H1 (cell line): ENCODE results near the gene CRYBB2.
A peak's percentile ranks its signal among the peaks of the same experiment; 100 is the strongest.

Experiments used
- BACH1 ChIP-seq: IDR thresholded peaks from 2 replicates; pipeline ENCODE4 v1.6.1; 2012; ENCODE audit warnings: low read length, improper control_type of control experiment
- CHD2 ChIP-seq: IDR thresholded peaks from 2 replicates; pipeline ENCODE4 v1.6.1; 2012; ENCODE audit warnings: low read length, improper control_type of control experiment
- EZH2 ChIP-seq: fragments of 200-600 bp; sonication (generic); IDR thresholded peaks from 2 replicates; pipeline ENCODE4 v1.7.1; 2012; ENCODE audit warnings: low read depth, mild to moderate bottlenecking, moderate library complexity, low read length, inconsistent platforms; ENCODE audit not compliant: severe bottlenecking
- GTF2F1 ChIP-seq: IDR thresholded peaks from 2 replicates; pipeline ENCODE4 v1.6.1; 2012; ENCODE audit warnings: low read depth, low read length, improper control_type of control experiment, borderline replicate concordance
- HDAC2 ChIP-seq, 2 experiments: fragments of 300-600 bp in 1 of 2; sonication (generic) in 1 of 2; IDR thresholded peaks; 2 replicates each; pipeline ENCODE4 v1.6.1; 2011 to 2012; ENCODE audit warnings: low read depth in 2 of 2, low read length in 2 of 2, mild to moderate bottlenecking in 2 of 2, moderate library complexity in 2 of 2, borderline replicate concordance in 1 of 2, inconsistent platforms in 1 of 2
- JUN ChIP-seq: IDR thresholded peaks from 2 replicates; pipeline ENCODE4 v1.6.1; 2011; ENCODE audit warnings: low read depth, mild to moderate bottlenecking, improper control_type of control experiment, low read length
- JUND ChIP-seq: IDR thresholded peaks from 2 replicates; pipeline ENCODE4 v1.6.1; 2011; ENCODE audit warnings: mild to moderate bottlenecking, improper control_type of control experiment, low read length
- POLR2A ChIP-seq, 2 experiments: IDR thresholded peaks; 1 replicate in 1 of 2; 2 replicates in 1 of 2; pipeline ENCODE4 v1.6.1; 2011; ENCODE audit warnings: low read depth in 2 of 2, low read length in 2 of 2, mild to moderate bottlenecking in 2 of 2; ENCODE audit errors: control extremely low read depth in 1 of 2
- SUZ12 ChIP-seq: fragments of 200-600 bp; sonication (generic); IDR thresholded peaks from 2 replicates; pipeline ENCODE4 v1.6.1; 2012; ENCODE audit warnings: mild to moderate bottlenecking, inconsistent platforms, low read length, moderate library complexity, mixed read lengths
- YY1 ChIP-seq: IDR thresholded peaks from 2 replicates; pipeline ENCODE4 v1.6.1; 2011; ENCODE audit warnings: low read depth, mild to moderate bottlenecking, low read length
- TF ChIP-seq, protein P1 (sequence below), 3 experiments: IDR thresholded peaks; 1 replicate in 2 of 3; 2 replicates in 1 of 3; pipeline versions ENCODE4 v1.5.1 to v1.6.1; 2011; ENCODE audit warnings: low read length in 3 of 3, mild to moderate bottlenecking in 3 of 3, inconsistent platforms in 2 of 3, low read depth in 1 of 3, moderate library complexity in 1 of 3; ENCODE audit not compliant: insufficient read depth in 1 of 3; ENCODE audit errors: control extremely low read depth in 1 of 3

DNA sequence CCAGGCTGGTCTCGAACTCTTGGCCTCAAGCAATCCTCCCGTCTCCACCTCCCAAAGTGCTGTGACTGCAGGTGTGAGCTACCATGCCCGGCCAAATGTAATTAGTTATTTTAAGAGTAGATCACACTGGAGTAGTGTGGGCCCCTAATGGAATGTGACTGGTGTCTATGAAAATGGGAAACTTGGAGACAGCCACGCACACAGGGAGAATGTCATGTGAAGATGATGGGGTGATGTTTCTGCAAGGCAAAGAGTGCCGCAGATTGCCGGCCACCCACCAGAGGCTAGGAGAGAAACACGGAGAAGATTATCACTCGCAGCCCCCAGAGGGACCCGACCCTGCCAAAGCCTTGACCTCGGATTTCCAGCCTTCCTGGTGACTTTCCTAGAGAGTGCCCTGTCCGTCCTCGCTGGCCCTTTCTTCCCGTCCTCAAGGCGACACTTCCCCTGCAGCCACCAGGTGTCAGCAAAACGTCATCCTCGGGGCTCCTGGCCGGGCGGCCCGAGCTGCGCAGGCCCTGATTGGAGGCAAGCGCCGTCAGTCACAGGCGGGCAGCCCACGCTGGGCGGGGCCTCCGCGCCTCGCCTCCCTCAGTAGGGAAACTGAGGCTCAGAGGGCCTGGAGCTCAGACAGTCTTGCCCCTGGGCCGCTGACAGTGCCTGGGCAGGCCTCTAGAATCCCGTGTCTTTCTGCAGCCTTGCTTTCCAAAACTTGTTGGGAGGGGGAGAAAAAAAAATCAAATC, 16.3 kb downstream of the CRYBB2 start:
- TF ChIP-seq GTF2F1 (no peak), SUZ12 (no peak), BACH1 (no peak), POLR2A (IDR thresholded peaks at IDR 0.05; ENCODE audit: control extremely low read depth in 1 of 2, low read depth in 2 of 2, low read length in 2 of 2) (no peak), CHD2 (peak; percentile 91), YY1 (no peak), HDAC2 (IDR thresholded peaks at IDR 0.05; ENCODE audit: borderline replicate concordance in 1 of 2, low read depth in 2 of 2, low read length in 2 of 2) (no peak), JUN (no peak), JUND (no peak), EZH2 (no peak)
- TF ChIP-seq, protein P1, sequence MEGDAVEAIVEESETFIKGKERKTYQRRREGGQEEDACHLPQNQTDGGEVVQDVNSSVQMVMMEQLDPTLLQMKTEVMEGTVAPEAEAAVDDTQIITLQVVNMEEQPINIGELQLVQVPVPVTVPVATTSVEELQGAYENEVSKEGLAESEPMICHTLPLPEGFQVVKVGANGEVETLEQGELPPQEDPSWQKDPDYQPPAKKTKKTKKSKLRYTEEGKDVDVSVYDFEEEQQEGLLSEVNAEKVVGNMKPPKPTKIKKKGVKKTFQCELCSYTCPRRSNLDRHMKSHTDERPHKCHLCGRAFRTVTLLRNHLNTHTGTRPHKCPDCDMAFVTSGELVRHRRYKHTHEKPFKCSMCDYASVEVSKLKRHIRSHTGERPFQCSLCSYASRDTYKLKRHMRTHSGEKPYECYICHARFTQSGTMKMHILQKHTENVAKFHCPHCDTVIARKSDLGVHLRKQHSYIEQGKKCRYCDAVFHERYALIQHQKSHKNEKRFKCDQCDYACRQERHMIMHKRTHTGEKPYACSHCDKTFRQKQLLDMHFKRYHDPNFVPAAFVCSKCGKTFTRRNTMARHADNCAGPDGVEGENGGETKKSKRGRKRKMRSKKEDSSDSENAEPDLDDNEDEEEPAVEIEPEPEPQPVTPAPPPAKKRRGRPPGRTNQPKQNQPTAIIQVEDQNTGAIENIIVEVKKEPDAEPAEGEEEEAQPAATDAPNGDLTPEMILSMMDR (IDR thresholded peaks at IDR 0.05; ENCODE audit: control extremely low read depth in 1 of 3, insufficient read depth in 1 of 3, low read depth in 1 of 3, low read length in 3 of 3) = peak; percentile 95
